ENCODE measurements around the gene SNX30.

- TF ChIP-seq, protein P1, sequence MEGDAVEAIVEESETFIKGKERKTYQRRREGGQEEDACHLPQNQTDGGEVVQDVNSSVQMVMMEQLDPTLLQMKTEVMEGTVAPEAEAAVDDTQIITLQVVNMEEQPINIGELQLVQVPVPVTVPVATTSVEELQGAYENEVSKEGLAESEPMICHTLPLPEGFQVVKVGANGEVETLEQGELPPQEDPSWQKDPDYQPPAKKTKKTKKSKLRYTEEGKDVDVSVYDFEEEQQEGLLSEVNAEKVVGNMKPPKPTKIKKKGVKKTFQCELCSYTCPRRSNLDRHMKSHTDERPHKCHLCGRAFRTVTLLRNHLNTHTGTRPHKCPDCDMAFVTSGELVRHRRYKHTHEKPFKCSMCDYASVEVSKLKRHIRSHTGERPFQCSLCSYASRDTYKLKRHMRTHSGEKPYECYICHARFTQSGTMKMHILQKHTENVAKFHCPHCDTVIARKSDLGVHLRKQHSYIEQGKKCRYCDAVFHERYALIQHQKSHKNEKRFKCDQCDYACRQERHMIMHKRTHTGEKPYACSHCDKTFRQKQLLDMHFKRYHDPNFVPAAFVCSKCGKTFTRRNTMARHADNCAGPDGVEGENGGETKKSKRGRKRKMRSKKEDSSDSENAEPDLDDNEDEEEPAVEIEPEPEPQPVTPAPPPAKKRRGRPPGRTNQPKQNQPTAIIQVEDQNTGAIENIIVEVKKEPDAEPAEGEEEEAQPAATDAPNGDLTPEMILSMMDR (IDR thresholded peaks at IDR 0.05 in 2 of 3, conservative IDR thresholded peaks at IDR 0.05 in 1 of 3; ENCODE audit: borderline replicate concordance in 1 of 3, insufficient read depth in 1 of 3, low read depth in 2 of 3, low read length in 2 of 3), result no peak
- no peak for TF ChIP-seq POLR2A (IDR thresholded peaks at IDR 0.05; ENCODE audit: borderline replicate concordance, extremely low read depth, insufficient read depth, insufficient read length)
- TF ChIP-seq ELF1 (IDR thresholded peaks at IDR 0.05; ENCODE audit: borderline replicate concordance, low read depth), result no peak
- TF ChIP-seq, protein P2, sequence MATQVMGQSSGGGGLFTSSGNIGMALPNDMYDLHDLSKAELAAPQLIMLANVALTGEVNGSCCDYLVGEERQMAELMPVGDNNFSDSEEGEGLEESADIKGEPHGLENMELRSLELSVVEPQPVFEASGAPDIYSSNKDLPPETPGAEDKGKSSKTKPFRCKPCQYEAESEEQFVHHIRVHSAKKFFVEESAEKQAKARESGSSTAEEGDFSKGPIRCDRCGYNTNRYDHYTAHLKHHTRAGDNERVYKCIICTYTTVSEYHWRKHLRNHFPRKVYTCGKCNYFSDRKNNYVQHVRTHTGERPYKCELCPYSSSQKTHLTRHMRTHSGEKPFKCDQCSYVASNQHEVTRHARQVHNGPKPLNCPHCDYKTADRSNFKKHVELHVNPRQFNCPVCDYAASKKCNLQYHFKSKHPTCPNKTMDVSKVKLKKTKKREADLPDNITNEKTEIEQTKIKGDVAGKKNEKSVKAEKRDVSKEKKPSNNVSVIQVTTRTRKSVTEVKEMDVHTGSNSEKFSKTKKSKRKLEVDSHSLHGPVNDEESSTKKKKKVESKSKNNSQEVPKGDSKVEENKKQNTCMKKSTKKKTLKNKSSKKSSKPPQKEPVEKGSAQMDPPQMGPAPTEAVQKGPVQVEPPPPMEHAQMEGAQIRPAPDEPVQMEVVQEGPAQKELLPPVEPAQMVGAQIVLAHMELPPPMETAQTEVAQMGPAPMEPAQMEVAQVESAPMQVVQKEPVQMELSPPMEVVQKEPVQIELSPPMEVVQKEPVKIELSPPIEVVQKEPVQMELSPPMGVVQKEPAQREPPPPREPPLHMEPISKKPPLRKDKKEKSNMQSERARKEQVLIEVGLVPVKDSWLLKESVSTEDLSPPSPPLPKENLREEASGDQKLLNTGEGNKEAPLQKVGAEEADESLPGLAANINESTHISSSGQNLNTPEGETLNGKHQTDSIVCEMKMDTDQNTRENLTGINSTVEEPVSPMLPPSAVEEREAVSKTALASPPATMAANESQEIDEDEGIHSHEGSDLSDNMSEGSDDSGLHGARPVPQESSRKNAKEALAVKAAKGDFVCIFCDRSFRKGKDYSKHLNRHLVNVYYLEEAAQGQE (IDR thresholded peaks at IDR 0.05; ENCODE audit: low read depth), result no peak
- no peak for TF ChIP-seq SIN3A (IDR thresholded peaks at IDR 0.05; ENCODE audit: low read depth)
- no peak for TF ChIP-seq POLR2AphosphoS5 (IDR thresholded peaks at IDR 0.05; ENCODE audit: low read depth, low read length)
- no peak for TF ChIP-seq CEBPB (IDR thresholded peaks at IDR 0.05; ENCODE audit: low read depth)
- TF ChIP-seq EGR1 (IDR thresholded peaks at IDR 0.05; ENCODE audit: low read depth), result no peak
- no peak for TF ChIP-seq EZH2 (IDR thresholded peaks at IDR 0.05)
- TF ChIP-seq RAD21 (IDR thresholded peaks at IDR 0.05; ENCODE audit: low read depth), result no peak
- no peak for TF ChIP-seq TCF7L2 (IDR thresholded peaks at IDR 0.05; ENCODE audit: borderline replicate concordance, extremely low read depth, insufficient read depth, insufficient read length)
Observed at GRCh38 chr9:112841261-112841660, 90.7 kb downstream of the SNX30 start.
